ENCODE data around the gene ATRNL1.
"Not testable (repeated sequence)": the region's sequence is repeated elsewhere in the genome, so short reads cannot be mapped to it uniquely, and the experiment has no call there.

Gene ATRNL1

DNA sequence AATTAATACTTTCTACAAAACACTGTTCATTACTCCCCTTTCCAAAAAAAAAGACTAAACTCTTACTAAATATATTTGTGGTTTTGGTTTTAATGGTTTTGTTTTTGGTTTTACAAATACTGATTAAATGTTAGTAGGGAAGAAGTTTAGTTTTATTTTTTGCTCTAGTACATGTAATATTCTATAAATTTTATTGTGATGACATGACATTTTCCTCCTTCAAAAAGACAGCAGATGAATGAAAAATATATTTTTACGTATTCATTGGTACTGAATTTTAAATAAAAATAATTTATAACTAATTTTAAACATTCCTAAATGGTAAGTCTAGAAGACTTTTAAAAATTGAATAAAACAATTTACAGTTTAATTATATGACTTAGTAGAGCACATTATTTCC, 667.0 kb downstream of the ATRNL1 start:
- no peak for DNase-seq (ENCODE audit: low read depth)

GRCh38 chr10:115761166-115761565, 668.0 kb downstream of the ATRNL1 start:
- no peak for DNase-seq (ENCODE audit: low read depth)

DNA sequence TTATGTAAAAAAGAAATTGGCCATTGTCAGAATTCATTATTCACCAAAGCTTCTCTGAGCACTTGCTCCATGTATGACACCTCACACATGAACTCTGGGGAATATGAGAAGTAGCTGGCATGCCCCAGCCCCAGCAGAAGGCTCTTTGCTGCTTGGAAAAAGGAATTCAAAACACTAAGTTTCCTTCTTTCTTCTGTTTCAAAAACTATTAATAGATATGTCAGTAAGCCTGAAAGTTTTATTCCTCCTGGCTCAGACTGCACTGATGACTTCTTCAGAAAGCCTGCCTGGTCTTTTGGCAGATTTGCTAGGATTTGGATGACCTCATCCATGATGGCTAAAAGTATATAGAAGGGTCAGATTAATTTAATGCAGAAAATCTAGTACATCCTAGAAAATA, 668.9 kb downstream of the ATRNL1 start:
- no peak for DNase-seq (ENCODE audit: low read depth)

- no peak for DNase-seq (ENCODE audit: low read depth)
These were observed 678.6 kb downstream of the ATRNL1 start for GRCh38 chr10:115771755-115772154.

- no peak for DNase-seq (ENCODE audit: low read depth)
These were observed 679.4 kb downstream of the ATRNL1 start for GRCh38 chr10:115772606-115773005.

GRCh38 chr10:115773832-115774231, 680.7 kb downstream of the ATRNL1 start:
- no peak for DNase-seq (ENCODE audit: low read depth)

DNA sequence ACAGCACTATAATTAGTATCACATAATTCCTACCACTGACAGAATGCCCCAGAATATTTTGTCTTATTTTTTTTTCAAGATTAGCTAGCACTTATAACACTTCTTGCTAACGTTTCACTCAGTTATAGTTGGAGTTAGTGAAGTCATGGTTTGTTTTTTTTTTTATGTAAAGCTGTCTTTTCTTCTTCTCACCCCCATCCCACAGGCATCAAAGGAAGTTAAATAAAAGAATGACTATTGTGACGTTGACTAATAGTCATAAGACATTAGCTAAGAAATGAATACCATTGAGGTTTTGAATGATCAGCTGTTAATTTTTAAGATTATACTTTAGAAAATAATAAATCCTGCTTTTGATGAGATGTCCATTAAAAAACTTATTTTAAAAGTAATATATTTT, 681.6 kb downstream of the ATRNL1 start:
- no peak for DNase-seq (ENCODE audit: low read depth)

DNA sequence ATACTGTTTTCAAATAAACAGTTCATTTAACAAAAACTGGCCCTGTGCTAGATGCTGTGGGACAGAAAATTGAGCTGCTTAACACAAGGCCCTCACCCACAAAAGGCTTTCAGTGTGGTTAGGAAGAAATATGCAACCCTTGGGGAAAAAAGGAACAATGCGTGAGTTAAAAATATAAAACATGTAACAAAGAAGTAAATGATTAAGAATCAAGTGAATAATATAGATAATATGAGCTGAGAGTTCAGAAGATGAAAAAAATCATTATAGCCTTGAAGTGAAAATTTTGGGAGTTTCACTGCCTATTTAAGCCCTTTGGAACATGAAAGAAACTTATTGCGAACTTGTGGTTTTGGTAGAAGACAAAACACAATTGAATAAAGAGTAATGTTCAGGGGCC, 684.5 kb downstream of the ATRNL1 start:
- no peak for DNase-seq (ENCODE audit: low read depth)

GRCh38 chr10:115790220-115790619, 697.1 kb downstream of the ATRNL1 start:
- no peak for DNase-seq (ENCODE audit: low read depth)

- DNase-seq (ENCODE audit: low read depth) = no peak
These were observed 702.8 kb downstream of the ATRNL1 start for GRCh38 chr10:115795964-115796363.

DNA sequence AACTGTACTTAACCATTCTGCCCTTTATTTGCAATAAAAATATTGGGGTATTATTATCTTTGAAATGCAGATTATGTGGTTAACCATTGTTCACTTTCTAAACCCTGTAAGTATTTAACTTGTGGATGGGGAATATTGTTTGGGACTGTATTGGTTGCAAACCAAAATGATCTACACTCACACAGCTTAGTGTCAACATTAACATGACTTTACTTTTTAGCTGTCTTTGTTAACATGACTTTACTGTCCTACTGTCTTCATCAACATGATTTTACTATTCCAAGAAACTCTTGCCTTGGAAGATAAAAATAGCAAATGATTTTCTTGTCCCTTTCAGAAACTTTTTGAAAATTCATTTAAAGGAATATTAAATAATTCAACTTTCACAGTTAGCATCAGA, 708.3 kb downstream of the ATRNL1 start:
- DNase-seq (ENCODE audit: low read depth) = no peak

- no peak for DNase-seq (ENCODE audit: low read depth)
These were observed 708.8 kb downstream of the ATRNL1 start for GRCh38 chr10:115801992-115802391.

DNA sequence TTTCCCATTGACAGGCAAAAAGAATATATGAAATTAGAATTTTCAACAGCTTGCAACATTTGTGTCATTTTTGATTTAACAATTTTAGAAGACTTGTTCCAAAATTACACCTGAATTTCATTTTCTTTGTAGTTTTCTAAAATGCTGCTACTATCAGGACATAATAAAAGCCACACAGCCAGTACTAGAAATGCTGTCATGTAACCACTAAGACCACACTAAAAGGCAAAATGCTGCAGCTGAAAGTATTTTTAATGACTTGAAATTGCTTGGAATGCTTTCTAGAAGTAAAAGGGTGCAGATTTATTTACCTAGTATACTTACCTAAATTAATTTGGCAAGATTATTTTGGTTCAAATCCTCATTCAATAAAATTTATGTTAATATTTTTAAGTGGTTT, 709.7 kb downstream of the ATRNL1 start:
- no peak for DNase-seq (ENCODE audit: low read depth)

- DNase-seq (ENCODE audit: low read depth) = no peak
These were observed 721.4 kb downstream of the ATRNL1 start for GRCh38 chr10:115814542-115814941.

GRCh38 chr10:115818012-115818411, 724.8 kb downstream of the ATRNL1 start:
- DNase-seq (ENCODE audit: low read depth) = no peak

GRCh38 chr10:115826396-115826795, 733.2 kb downstream of the ATRNL1 start:
- DNase-seq (ENCODE audit: low read depth) = no peak

DNA sequence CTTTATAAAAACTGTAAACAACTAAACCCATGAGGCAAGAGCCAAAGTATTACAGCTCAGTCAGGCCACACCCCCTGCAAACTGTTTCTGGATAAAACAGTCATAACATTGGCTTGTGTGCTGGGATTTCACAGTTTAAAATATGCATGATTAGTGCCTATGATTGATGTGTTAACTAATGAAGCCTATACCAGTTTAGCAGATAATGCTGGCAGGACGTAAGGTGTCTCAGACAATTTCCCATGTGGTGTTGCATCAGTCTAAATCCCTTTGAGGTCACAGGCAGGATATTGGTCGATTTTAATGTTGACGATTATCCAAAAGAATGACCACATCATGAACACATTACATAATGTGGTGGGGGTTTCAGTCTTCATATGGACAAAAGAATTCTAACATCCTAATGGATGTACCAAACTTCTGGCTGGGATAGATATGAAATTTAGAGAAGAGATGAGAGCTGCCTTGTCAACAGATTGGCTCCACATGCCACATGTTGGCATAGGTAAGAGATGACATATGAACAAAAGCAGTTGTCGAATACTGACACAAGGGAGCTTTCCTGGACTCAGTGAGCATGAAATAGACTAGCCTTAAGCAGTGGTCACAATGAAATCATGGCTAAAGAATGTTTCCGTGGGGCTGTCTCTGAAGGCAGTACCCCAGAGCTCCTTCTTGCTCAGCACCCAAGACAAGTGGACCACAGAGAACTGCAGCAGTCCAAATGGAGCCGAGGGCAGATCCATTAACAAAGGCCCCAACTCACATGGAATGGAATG, 734.3 kb downstream of the ATRNL1 start:
- DNase-seq (ENCODE audit: low read depth) = no peak

DNA sequence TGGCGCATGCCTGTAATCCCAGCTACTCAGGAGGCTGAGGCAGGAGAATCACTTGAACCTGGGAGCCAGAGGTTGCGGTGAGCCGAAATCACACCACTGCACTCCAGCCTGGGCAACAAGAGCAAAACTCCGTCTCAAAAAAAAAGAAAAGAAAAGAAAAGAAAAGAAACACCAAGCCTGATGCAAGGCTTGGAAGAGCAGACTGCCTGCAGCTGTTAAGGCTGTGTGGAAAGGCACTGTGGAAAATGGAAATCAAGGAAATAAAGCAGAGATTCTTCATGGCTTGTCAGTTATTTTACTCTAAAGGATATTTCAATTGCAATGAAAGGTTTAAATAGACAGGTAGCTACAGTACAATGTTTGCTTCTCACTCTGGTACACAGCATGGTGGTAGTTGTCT, 735.0 kb downstream of the ATRNL1 start:
- not testable (repeated sequence) for DNase-seq (ENCODE audit: low read depth)

- DNase-seq (ENCODE audit: low read depth) = no peak
These were observed 736.5 kb downstream of the ATRNL1 start for GRCh38 chr10:115829521-115830205.

DNA sequence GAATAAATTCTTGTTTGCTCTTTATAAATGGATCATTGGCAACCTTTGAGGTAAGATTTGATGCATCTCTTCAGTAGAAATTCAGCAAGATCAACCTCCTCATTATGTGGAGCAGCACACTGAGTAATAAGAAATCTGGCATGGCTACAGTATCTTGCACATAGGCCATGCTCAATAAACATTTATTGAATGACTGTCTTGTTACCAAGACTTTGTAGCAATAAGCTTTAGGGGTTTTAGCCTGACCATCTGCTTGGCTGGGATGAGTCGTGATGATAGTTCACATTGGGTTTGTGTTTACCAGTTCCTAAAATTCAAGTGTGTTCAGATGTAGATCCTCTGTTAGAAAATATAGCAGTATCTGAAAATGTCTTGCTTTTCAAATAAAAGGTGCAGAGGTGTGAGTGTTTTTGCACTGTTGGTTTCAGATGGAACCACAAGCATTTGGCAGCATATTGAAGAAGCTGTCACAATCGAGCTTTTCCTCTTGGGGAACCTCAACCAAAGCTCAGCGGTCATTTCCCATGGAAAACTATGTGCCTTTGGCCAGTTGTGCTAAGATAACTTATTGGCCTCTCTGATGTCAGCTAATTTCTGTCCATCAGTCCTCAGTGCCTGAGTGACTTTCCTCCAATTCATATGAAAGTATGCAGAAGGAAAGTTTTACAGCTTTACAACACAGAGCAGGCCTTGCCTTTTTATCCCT, 737.3 kb downstream of the ATRNL1 start:
- DNase-seq (ENCODE audit: low read depth) = no peak

DNA sequence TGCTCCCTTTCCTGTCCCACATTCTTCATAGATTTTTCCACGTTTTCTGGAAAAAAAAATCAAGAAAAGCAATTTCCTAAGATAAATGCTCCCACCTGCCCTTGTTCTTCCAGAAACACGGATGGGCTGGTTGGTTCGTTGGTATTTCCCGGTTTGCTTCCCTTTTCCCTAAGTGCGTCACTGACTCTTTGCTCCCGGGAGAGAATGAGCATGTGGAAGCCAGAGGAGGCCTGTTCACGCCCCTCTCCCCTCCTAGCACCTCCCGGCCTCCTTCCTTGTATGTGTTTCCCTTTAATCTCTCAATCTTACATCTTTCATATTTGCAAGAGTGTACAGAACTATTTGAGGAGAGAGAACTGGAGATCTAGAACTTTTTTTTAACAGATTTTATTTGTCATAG, 737.9 kb downstream of the ATRNL1 start:
- DNase-seq (ENCODE audit: low read depth) = no peak

DNA sequence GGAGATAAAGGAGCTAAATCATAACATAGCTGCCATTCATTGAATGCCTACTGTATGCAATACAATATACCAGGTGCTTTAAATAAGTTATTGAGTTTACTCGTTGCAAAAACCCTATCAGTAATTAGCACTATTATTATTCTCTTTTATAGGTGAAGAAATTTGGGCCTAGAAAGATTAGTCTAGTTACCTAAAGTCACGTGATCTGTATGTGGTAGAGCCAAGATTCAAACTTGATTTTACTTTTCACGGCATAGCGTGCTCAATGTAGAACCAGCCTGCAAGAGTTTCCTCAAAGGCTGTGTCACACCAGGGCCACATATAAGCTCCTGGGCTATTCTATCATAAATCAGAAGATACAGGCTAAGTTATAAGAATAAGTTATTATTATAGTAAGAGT, 740.0 kb downstream of the ATRNL1 start:
- no peak for DNase-seq (ENCODE audit: low read depth)

- DNase-seq (ENCODE audit: low read depth) = no peak
These were observed 751.4 kb downstream of the ATRNL1 start for GRCh38 chr10:115844591-115844990.

Measured in activated T-cell treated with anti-CD3 and anti-CD28 coated beads for 24 hours (primary cell).